ENCODE data around the gene LRRC49.
"Not testable (repeated sequence)": the region's sequence is repeated elsewhere in the genome, so short reads cannot be mapped to it uniquely, and the experiment has no call there.

The LRRC49 gene

DNA sequence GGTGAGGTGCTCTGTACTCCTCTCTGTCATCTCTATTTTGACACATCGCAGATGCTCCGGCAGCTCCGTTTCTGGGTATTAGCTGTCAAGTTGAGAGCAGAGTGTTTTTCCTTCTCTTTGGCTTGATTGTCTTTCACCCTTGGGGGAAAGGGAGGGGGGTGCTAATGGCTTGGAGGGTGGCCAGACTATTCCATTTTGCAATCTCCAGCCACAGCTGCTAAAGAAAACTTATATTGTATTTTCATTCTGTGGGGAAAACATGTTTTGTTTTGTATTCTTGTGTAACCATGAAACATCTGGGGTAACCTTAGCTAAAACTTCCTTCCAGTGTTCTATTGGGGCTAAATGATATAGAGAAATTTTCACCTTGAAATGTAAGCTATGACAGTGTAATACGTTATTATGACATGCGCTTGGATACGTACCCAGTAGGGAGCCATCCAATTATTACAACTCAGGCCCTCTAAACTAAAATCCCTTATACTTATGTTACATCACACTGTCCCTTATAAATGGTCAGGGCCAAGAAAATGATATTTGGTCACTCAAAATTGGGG lies 24.6 kb upstream of the LRRC49 start:
- DNase-seq, result no peak

DNA sequence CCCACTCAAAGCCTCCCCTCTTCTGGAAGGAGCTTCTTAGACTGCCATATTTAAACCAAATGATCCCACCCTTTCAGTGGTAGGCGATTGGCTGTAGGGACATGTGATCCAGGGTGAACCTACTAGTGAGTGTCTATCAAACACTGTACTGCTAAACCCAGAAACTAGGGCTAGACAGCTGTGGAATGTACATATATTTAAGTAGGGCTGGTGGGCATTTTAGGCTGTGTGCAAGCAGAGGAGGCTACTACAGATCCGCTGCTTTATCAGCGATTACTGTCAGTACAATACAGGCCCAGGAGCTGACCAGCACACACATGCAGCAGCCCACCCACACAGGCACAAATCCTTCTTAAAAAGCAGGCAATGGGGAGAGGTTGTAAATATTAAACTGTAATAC lies 23.3 kb upstream of the LRRC49 start:
- no peak for DNase-seq

DNA sequence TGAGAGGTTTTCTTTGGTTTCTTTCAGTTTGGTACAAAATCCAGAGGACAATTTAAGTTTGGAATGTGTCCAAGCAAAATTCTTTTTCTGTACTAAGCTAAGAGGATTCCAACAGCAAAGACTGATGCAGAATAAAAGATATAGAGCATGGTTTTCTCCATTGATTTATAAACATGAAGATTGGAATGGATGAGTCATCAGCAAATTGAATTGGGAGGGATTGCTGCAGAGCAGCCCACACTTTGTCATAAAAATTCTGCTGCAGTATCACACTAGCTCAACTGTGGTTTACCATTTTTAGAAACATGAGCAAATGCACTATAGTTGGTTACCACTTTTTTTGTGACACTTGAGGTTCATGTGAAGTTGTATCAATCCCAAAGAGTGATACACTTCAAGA lies 22.6 kb upstream of the LRRC49 start:
- DNase-seq, result no peak

DNA sequence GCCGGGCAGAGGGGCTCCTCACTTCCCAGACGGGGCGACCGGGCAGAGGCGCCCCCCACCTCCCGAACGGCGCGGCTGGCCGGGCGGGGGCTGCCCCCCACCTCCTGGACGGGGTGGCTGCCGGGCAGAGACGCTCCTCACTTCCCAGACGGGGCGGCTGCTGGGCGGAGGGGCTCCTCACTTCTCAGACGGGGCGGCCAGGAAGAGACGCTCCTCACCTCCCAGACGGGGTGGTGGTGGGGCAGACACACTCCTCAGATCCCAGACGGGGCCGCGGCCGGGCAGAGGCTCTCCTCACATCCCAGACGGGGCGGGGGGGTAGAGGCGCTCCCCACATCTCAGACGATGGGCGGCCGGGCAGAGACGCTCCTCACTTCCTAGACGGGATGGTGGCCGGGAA lies 21.1 kb upstream of the LRRC49 start:
- DNase-seq, result not testable (repeated sequence)

DNA sequence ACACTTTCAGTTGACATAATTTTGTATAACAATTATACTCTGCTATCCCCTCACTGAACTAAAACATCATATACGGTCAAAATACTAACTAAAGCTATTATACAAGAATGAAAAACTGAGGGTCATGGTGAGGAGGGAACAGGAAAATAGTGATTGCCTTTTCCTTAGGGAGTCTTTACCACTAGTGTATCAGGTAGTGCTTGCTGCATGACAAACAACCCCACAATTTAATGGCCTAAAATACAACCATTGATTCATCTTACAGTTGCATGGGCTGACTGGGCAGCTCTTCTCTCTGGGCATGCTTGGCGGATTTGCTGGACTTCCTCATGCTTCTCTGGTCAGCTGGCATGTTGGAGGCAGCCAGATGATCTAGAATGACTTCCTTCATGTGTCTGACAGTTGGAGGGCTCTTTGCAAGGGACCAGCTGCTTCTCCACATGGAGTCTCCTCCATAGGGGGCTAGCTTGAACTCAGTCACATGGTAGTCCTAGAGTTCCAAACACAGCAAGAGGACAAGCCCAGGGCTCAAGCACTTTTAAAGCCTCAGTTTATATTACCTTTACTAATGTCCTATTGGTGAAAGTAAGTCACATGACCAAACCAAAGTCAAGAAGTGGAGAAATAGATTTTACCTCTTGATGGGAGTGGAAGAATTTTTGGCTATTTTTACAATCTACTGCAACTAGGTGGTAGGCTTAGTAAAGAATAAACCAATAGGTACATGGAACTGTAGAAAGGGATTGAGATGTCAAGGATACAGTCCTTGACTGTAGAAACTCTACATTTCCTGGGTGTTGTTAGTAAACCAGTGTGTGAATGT lies 19.2 kb upstream of the LRRC49 start:
- no peak for DNase-seq

DNA sequence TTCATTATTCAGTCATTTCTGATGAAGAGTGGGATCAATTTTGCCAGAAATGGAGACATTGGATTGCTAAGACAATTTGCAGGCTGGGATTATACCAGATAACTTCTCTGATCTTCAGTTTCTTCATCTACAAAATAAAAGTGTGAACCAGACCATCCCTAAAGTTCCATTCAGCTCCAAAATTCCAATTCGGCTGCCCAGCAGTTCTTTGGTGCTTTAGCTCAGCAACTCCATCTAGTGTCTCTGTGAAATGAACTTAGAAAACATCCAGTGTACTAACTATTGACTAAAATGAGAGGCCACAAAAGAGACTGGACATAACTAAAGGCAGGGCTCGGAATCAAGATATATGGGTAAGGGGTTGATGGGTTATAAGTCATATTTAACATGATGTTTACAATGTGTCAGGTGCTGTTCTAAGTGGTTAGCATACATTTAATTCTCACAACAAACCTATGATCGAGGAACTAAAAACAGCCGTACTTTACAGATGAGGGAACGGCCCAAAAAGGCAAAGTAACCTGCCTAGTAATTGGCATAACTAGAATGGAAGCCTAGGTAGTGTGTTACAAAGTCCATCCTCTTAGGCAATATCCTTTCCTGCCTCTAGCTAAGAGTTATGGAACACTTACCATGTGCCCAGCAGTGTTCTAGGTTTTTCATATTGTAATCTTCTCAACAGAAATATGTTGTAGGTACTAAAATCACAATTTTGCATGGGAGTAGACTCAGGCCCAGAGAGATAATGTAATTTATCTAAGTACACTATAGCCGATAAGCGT lies 17.4 kb upstream of the LRRC49 start:
- no peak for DNase-seq

DNA sequence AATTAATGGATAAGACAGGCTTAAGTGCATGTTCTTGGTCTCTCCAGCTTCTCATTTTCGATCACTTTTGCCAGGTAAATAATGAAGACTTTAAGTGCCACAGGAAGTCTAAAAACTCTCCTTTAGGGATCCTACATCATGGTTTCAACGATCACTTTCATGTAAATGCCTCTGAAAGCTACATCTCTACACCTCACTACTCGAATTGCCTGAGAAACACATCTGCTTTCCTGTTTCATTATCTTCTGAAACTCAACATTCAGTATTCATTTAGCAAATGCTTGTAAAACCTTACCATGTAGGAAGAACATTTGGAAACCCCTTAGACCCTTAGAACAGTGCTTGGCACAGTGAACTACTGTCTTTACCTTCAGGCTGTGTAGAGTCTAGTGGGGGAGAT lies 16.6 kb upstream of the LRRC49 start:
- DNase-seq, result no peak

DNA sequence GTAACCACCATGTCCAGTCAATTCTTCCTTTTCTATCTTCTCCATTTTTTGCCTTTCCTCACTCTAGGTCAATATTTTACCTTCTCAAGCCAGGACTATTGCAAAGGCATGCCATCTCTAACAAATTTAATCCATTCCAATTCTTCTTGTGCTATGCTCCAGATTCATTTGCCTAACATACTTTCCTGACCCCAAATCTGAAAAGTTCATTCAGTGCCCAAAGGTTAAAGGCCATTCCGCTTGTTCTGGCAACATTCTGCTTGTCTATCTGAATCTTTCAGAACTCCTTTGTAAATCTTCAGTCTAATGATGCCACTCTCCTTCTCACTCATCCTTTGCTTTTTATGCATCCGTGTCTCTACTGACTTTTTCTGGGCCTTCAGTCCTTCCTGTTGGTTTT lies 15.9 kb upstream of the LRRC49 start:
- no peak for DNase-seq

DNA sequence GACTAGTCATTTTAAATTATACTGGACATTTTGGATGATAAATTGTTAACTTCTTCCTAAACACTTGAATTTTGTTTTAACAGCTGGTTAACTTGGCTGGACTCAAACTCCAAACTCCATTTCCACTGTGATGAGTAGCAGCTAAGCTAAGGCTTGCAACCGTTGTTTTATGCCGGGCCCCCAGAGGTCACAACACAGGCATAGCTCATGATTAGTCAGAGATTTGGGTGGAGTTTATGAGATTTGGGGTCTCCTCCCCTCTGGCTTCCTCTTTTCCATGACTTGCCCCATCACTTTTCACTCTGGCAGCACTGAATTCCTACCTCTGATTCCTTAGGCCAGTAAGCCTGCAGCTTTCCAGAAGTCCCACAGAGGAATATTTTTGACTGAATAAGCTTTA lies 13.2 kb upstream of the LRRC49 start:
- no peak for DNase-seq

DNA sequence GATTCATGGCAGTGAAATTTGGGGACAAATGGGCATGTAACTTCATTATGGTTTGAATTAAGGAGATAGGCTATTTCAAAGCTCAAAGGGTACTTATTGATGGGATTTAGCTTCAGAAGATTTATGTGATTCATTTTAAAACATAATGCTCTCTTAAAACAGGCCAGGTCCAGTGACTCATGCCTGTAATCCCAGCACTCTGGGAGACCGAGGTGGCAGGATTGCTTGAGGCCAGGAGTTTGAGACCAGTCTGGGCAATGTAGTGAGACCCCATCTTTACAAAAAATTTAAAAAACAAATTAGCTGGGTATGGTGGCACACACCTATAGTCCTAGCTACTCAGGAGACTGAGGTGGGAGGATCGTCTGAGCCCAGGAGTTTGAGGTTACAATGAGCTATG lies 11.8 kb upstream of the LRRC49 start:
- DNase-seq, result no peak

DNA sequence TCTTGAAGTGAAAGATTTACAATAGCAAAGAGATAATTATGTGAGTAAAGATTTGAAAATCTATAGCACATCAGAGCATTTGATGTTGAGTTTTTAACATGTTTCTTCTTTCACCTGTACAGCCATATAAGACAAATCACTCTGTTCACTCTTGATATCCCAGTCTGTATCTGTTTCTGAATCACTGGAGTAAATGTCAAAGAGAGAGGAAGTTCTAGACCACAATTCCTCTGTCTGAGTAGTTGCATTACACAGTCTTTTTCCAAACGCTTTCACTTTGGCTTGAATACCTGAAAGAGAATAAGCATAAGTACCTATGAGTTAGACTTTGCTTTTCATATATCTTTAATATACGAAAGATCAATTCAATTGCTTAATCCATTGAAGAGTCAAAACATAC lies 10.3 kb upstream of the LRRC49 start:
- DNase-seq, result no peak

DNA sequence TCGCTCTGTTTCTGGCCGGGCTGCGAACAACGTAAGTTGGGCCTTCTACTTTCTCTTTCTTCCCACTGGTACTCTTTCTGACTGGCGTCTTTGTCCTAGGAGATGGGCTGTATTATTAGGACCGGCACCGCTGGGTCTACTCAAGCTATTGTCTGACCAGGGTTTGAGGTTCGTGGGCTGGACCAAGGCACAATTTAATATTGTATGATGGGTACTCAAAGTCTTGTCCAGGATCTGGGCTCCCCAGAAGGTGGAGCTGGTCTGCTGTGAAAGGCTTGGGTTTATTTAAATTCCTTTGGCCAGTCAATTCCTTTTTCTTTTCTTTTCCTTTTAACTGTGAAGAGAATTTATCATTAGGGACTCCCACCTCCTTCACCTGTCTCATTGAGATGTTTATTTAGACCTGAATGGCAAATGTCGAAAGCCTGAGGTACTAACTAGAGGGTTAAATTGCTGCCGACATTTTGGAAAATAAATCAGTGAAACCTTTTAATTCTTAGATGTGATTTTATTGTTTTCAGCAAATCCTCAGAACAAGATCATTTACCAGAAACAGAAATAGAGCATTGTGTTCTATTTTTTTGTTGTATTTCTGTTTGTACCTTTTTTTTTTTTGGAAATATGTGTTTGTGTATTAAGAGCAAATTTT lies 410 bp downstream of the LRRC49 start:
- no peak for DNase-seq

DNA sequence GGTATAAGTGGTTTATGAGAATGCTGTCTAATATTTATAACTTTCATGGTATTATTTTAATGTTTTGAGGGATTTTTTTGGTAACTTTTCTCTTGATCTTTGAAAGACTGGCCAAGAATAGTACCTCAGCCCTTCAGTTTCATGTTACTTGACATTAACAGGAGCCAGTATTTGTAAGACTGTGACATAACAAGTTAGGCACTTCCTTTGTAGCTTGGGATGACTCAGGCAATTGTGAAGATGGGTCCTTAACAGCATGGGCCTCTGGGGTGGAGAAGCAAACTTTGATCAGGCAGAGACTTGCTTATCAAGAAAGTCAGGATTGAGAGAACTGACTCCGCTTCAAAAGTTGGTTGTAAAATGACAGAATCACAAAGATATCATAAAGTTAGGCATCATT lies 9.5 kb downstream of the LRRC49 start:
- DNase-seq, result no peak

DNA sequence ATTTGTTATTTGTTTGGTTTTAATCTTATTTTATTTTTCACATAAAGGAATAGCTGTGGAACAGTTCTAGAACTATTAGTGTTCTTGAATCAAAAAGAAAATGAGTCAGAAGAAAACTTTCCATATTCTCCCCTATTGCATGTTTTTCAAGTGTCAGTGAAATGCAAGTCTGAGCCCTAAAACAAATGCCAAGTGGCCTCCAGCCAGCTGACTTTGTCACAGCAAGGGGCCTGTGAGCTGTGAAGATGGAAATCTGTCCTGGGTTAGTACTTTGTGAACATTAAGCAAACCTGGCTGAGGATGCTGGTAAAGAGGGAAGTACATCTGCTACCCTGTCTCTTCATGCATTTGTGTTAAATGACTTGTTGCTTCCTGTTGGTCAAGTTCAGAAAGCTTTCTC lies 14.2 kb downstream of the LRRC49 start:
- DNase-seq, result no peak

DNA sequence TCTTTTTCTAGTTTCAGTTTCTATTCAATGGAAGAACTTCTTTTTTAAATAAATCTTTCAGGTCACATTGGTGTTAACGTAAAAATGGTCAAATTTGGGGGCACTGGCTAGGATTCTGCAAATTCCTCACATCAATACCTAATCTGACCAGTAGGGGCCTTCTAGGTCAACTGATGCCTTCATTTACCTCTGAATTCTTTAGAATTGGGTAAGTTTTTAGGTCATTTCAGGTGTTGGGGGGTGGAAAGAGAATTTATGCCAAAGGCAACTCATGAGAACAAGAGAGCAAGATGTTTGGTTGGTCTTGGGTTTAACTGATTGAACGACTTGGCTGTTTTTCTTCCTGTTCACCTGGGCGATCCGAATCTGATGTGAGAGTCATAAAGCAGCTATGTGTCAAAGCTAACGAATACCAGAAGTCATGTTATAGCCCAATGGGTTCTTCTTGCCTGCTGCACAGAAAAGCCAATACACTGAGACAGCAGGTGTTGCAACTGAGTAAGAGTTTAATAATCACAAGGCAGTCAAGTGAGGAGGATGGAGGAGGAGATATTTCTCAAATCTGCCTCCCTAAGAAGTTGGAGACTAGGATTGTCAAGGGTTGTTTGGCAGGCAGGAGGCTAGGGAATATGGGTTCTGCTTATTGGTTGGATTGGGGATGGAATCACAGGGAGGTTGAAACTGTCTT lies 15.3 kb downstream of the LRRC49 start:
- no peak for DNase-seq

DNA sequence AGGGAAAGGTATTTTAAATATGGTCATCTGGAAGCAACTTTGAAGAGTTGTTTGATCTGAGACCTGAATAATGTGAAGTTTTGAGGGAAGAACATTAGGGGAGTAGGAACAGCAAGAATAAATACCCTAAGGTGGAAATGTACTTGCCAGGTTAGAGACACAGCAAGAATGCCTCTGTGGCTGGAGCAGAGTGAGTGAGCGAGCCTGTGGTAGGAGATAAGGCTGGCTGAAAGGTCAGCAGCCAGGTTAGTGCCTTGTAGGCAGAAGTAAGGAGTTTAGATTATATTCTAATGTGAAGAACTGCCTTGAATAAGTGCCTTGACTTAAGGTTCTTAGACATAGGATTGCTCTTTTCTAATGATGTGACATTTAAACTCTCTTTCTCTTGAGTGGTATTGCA lies 18.3 kb downstream of the LRRC49 start:
- no peak for DNase-seq

DNA sequence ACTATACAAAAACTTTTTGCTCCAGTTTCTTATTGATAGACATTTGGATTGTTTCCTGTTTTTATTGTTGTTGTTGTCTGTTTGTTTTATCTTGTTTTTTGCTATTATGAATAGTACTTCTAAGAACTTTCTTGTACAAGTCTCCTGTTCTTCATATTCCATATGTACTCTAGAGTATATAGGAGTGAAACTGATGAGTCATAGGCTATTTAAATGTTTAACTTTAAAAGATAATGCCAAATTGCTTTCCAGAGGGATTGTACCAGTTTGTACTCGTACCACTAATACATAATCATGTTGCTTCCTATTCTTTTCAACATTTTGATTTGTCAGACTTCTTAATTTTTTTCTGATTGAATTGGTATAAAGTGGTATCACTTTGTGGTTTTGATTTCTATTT lies 19.6 kb downstream of the LRRC49 start:
- no peak for DNase-seq

DNA sequence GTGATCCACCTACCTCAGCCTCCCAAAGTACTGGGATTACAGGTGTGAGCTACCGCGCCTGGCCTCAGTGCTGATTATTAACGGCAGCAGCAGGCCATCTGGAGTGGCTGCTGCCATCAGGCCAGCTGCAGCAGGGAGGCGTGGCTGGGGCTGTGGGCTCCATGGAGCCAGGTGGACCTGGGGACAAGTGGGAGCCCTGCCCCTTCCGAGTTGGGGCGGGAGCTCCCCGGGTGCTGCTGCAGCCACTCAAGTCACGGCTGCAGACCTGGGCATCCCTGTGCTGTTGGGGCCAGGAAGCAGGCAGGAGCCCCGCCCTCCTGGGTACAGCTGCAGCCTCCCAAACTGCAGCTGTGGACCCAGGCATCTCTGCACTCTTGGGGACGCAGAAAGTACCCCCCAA lies 23.9 kb downstream of the LRRC49 start:
- no peak for DNase-seq

DNA sequence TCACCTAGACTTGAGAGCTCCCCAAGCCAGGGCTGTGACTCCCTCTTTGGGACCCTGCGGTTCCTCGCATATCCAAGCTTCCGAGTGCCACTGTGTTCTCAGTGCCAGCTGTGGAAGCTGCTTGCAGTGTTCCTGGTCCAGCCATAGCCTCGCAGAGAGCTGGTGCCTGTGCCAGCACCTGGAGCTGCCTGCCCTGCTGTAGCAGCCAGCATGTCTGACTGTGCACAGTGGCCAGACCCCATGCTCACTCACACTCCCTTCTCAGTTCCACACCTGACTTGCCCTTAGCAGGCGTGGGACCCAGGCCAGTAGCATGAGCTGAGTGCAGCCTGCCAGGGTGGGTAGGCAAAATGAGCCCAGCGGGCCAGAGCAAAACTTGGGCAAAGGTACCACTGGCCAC lies 25.3 kb downstream of the LRRC49 start:
- no peak for DNase-seq

DNA sequence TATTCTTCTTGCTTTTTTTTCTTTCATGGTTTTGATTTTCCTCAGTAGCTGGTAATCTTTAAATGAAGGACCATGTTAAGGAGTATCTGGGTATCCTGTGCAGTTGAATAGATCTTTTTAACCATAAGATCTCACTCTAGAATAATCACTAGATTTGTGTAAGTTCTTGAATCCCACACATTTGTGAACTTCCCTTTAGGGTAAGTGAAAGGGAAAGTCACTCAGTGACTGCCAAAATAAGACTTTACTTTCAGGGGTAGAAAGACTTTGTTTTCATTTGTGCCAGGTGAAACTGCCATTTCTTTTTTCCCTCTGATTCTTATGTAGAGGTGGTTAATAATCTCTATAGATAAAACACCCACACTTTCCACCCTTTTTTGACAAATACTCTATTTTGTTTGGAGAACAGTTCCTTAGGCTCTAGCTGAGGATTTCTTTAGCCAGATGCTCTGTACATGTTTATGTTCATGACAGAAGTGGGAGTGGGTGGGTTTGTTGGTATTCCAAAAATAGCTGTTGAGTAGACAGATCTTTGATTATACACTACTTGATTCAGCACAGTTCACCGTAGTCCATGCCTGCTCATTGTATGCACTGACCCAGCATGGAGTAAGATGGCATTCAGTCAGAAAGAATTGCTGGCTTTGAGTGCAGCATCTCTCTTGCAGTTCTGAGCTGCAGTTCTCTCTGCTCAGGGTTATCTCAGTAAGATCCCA lies 28.5 kb downstream of the LRRC49 start:
- no peak for DNase-seq

DNA sequence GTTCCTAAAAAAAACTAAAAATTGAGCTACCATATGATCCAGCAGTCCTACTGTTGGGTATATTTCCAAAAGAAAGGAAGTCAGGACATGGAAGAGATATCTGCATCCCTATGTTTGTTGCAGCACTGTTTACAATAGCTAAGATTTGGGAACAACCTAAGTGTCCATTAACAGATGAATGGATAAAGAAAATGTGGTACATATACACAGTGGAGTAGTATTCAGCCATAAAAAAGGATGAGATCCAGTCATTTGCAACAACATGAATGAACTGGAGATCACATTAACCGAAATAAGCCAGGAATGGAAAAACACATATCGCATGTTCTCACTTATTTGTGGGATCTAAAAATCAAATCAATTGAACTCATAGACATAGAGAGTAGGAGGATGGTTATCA lies 29.5 kb downstream of the LRRC49 start:
- no peak for DNase-seq

DNA sequence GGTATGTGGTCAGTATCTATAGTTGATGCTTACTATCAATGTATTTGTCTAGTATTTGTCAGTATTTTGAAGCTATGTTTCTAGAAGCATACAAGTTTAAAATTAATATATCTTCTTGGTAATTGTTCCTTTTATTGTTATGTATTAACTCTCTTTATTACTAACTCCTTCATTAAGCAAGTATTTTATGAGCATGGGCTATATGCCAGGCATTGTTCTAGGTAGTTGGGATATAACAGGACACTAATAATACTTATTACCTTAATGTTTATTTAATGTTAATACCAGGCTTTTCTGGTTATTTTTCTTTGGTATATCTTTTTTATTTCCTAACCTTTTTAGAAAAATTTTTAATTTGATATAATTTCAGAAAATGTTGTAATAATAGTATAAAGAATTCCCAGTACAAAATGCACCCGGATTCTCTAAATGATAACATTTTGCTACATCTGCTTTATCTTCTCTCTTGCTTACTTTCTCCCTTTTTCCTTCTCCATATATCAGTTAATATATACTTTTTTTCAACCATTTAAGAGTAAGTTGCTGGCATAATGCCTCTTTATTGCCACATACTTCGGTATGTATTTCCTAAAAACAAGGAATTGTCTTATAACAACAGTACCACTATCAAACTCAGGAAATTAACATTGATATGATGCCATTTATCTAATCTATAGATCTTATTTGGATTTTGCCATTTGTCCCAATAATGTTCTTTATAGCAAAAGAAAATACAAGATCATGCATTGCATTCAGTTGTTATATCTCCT lies 30.9 kb downstream of the LRRC49 start:
- DNase-seq, result no peak
